ENCODE measurements around the gene PRKAR2B.

GRCh38 chr7:107138696-107139420 is 94.4 kb downstream of the PRKAR2B start:
- TF ChIP-seq, protein P1, sequence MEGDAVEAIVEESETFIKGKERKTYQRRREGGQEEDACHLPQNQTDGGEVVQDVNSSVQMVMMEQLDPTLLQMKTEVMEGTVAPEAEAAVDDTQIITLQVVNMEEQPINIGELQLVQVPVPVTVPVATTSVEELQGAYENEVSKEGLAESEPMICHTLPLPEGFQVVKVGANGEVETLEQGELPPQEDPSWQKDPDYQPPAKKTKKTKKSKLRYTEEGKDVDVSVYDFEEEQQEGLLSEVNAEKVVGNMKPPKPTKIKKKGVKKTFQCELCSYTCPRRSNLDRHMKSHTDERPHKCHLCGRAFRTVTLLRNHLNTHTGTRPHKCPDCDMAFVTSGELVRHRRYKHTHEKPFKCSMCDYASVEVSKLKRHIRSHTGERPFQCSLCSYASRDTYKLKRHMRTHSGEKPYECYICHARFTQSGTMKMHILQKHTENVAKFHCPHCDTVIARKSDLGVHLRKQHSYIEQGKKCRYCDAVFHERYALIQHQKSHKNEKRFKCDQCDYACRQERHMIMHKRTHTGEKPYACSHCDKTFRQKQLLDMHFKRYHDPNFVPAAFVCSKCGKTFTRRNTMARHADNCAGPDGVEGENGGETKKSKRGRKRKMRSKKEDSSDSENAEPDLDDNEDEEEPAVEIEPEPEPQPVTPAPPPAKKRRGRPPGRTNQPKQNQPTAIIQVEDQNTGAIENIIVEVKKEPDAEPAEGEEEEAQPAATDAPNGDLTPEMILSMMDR (conservative IDR thresholded peaks at IDR 0.05 in 1 of 2, IDR thresholded peaks at IDR 0.05 in 1 of 2; ENCODE audit: low read depth in 1 of 2, low read length in 2 of 2): no peak
- TF ChIP-seq EZH2 (IDR thresholded peaks at IDR 0.05; ENCODE audit: low read length, missing control alignments): no peak
